ENCODE data around the gene CPB2. TPM values are rescaled to one million over a fixed set of nuclear protein-coding genes. Genes with fewer than 3 reads are reported as not detected.

The CPB2 gene
- total RNA-seq, 1 experiment from 2014 or later: not detected

GRCh38 chr13:46103037-46103436, 1.8 kb downstream of the CPB2 start:
- no peak for DNase-seq (ENCODE audit: unreplicated experiment)
- no peaks in the 10 kb centered on the region for H3K9me3 Mint-ChIP-seq (ENCODE audit: unreplicated experiment)
- POLR2A ChIA-PET: interaction anchor here (0.6 to 1.2 kb wide), 2 partner anchors 8 to 849 kb away, joined by 3 to 4 read pairs; no protein-coding TSS in a partner anchor
- H3K4me3 Mint-ChIP-seq (ENCODE audit: unreplicated experiment): no peak overlapping the region
- CTCF ChIA-PET: interaction anchor here (0.5 to 1.0 kb wide), 5 partner anchors 18 to 1389 kb away, joined by 3 to 6 read pairs (median 5); no protein-coding TSS in a partner anchor
- no TSS peak for BruUV-seq (replicated peaks)
- H3K27ac Mint-ChIP-seq (ENCODE audit: low read depth, unreplicated experiment): no peak overlapping the region
- H3K36me3 Mint-ChIP-seq (ENCODE audit: insufficient read depth, unreplicated experiment): no peaks in the 10 kb centered on the region
- H3K4me1 Mint-ChIP-seq (ENCODE audit: insufficient read depth, unreplicated experiment): peaks cover 12% of the 10 kb centered on the region
- no peak for TF ChIP-seq CTCF (IDR thresholded peaks at IDR 0.05; ENCODE audit: unreplicated experiment)
- H3K27me3 Mint-ChIP-seq (ENCODE audit: insufficient read depth, unreplicated experiment): no peaks in the 10 kb centered on the region
- intact Hi-C loops (cut with micrococcal nuclease): no loop called here

GRCh38 chr13:46102255-46102605, 2.6 kb downstream of the CPB2 start:
- BruUV-seq (replicated peaks): no TSS peak
- Mint-ChIP-seq H3K27ac (ENCODE audit: low read depth, unreplicated experiment) (no peak overlapping the region), H3K36me3 (ENCODE audit: insufficient read depth, unreplicated experiment) (no peaks in the 10 kb centered on the region), H3K4me1 (ENCODE audit: insufficient read depth, unreplicated experiment) (peaks cover 9% of the 10 kb centered on the region), H3K27me3 (ENCODE audit: insufficient read depth, unreplicated experiment) (no peaks in the 10 kb centered on the region), H3K4me3 (ENCODE audit: unreplicated experiment) (no peak overlapping the region), H3K9me3 (ENCODE audit: unreplicated experiment) (no peaks in the 10 kb centered on the region)
- no peak for DNase-seq (ENCODE audit: unreplicated experiment)
- TF ChIP-seq CTCF (IDR thresholded peaks at IDR 0.05; ENCODE audit: unreplicated experiment): no peak
- ChIA-PET POLR2A (no interaction called here), CTCF (interaction anchor here (0.6 to 1.4 kb wide), 3 partner anchors 23 to 793 kb away, joined by 3 to 6 read pairs (median 5); no protein-coding TSS in a partner anchor)
- intact Hi-C loops (cut with micrococcal nuclease): no loop called here

GRCh38 chr13:46101484-46102254, 3.2 kb downstream of the CPB2 start:
- ChIA-PET POLR2A (interaction anchor here (0.6 kb wide), 1 partner anchor 21 kb away, joined by 3 read pairs; no protein-coding TSS in a partner anchor), CTCF (interaction anchor here (0.7 to 1.4 kb wide), 2 partner anchors 24 to 510 kb away, joined by 3 read pairs; no protein-coding TSS in a partner anchor)
- H3K4me1 Mint-ChIP-seq (ENCODE audit: insufficient read depth, unreplicated experiment): peaks cover 10% of the 10 kb centered on the region
- BruUV-seq (replicated peaks): no TSS peak
- no peak overlapping the region for H3K4me3 Mint-ChIP-seq (ENCODE audit: unreplicated experiment)
- no peak overlapping the region for H3K27ac Mint-ChIP-seq (ENCODE audit: low read depth, unreplicated experiment)
- intact Hi-C loops (cut with micrococcal nuclease): no loop called here
- H3K9me3 Mint-ChIP-seq (ENCODE audit: unreplicated experiment): no peaks in the 10 kb centered on the region
- no peaks in the 10 kb centered on the region for H3K27me3 Mint-ChIP-seq (ENCODE audit: insufficient read depth, unreplicated experiment)
- no peak for DNase-seq (ENCODE audit: unreplicated experiment)
- TF ChIP-seq CTCF (IDR thresholded peaks at IDR 0.05; ENCODE audit: unreplicated experiment): no peak
- H3K36me3 Mint-ChIP-seq (ENCODE audit: insufficient read depth, unreplicated experiment): no peaks in the 10 kb centered on the region

- BruUV-seq (replicated peaks): no TSS peak
- no peak overlapping the region for H3K27ac Mint-ChIP-seq (ENCODE audit: low read depth, unreplicated experiment)
- POLR2A ChIA-PET: interaction anchor here (0.6 kb wide), 1 partner anchor 21 kb away, joined by 3 read pairs; no protein-coding TSS in a partner anchor
- no peak overlapping the region for H3K4me3 Mint-ChIP-seq (ENCODE audit: unreplicated experiment)
- H3K9me3 Mint-ChIP-seq (ENCODE audit: unreplicated experiment): no peaks in the 10 kb centered on the region
- CTCF ChIA-PET: interaction anchor here (0.6 to 1.4 kb wide), 3 partner anchors 25 to 511 kb away, joined by 3 to 4 read pairs (median 3); no protein-coding TSS in a partner anchor
- no peaks in the 10 kb centered on the region for H3K27me3 Mint-ChIP-seq (ENCODE audit: insufficient read depth, unreplicated experiment)
- peaks cover 12% of the 10 kb centered on the region for H3K4me1 Mint-ChIP-seq (ENCODE audit: insufficient read depth, unreplicated experiment)
- no peaks in the 10 kb centered on the region for H3K36me3 Mint-ChIP-seq (ENCODE audit: insufficient read depth, unreplicated experiment)
- no peak for DNase-seq (ENCODE audit: unreplicated experiment)
- intact Hi-C loops (cut with micrococcal nuclease): no loop called here
- no peak for TF ChIP-seq CTCF (IDR thresholded peaks at IDR 0.05; ENCODE audit: unreplicated experiment)
These were observed 3.8 kb downstream of the CPB2 start for GRCh38 chr13:46101002-46101401.
